Measurements from ENCODE around the gene MINAR1.

Gene MINAR1

GRCh38 chr15:79463781-79464270 is 31.7 kb downstream of the MINAR1 start:
- Histone ChIP-seq H3K4me1 (ENCODE audit: insufficient read depth, low read length, severe bottlenecking) (no peaks in the 10 kb centered on the region), H3K27me3 (ENCODE audit: insufficient read depth, low read length) (no peaks in the 10 kb centered on the region), H3K79me2 (ENCODE audit: insufficient read depth, low read length) (no peaks in the 10 kb centered on the region), H3K27ac (ENCODE audit: low read depth, low read length, poor library complexity, severe bottlenecking) (no peak overlapping the region), H3K9me2 (ENCODE audit: low read depth, low read length) (no peaks in the 10 kb centered on the region), H3K9me3 (ENCODE audit: low read length) (no peaks in the 10 kb centered on the region), H4K20me1 (ENCODE audit: insufficient read depth, low read length) (no peaks in the 10 kb centered on the region), H3F3A (ENCODE audit: insufficient read depth, low read length) (no peaks in the 10 kb centered on the region), H3K4me2 (ENCODE audit: low read length) (no peak overlapping the region), H2AFZ (ENCODE audit: low read length) (no peak overlapping the region), H3K36me3 (ENCODE audit: insufficient read depth, low read length) (no peaks in the 10 kb centered on the region), H3K4me3 (ENCODE audit: low read depth, low read length, poor library complexity, severe bottlenecking) (no peak overlapping the region), H3K9ac (ENCODE audit: low read length) (no peak overlapping the region)
- TF ChIP-seq EZH2 (IDR thresholded peaks at IDR 0.05; ENCODE audit: borderline replicate concordance, low read length) (no peak), CTCF (IDR thresholded peaks at IDR 0.05; ENCODE audit: low read length) (no peak)

GRCh38 chr15:79466488-79466887 is 34.4 kb downstream of the MINAR1 start:
- Histone ChIP-seq H3K36me3 (ENCODE audit: insufficient read depth, low read length) (no peaks in the 10 kb centered on the region), H3K4me1 (ENCODE audit: insufficient read depth, low read length, severe bottlenecking) (no peaks in the 10 kb centered on the region), H4K20me1 (ENCODE audit: insufficient read depth, low read length) (no peaks in the 10 kb centered on the region), H3F3A (ENCODE audit: insufficient read depth, low read length) (no peaks in the 10 kb centered on the region), H2AFZ (ENCODE audit: low read length) (no peak overlapping the region), H3K4me3 (ENCODE audit: low read depth, low read length, poor library complexity, severe bottlenecking) (no peak overlapping the region), H3K4me2 (ENCODE audit: low read length) (no peak overlapping the region), H3K9me3 (ENCODE audit: low read length) (no peaks in the 10 kb centered on the region), H3K9me2 (ENCODE audit: low read depth, low read length) (no peaks in the 10 kb centered on the region), H3K9ac (ENCODE audit: low read length) (no peak overlapping the region), H3K79me2 (ENCODE audit: insufficient read depth, low read length) (no peaks in the 10 kb centered on the region), H3K27ac (ENCODE audit: low read depth, low read length, poor library complexity, severe bottlenecking) (no peak overlapping the region), H3K27me3 (ENCODE audit: insufficient read depth, low read length) (no peaks in the 10 kb centered on the region)
- TF ChIP-seq EZH2 (IDR thresholded peaks at IDR 0.05; ENCODE audit: borderline replicate concordance, low read length) = no peak
- TF ChIP-seq CTCF (IDR thresholded peaks at IDR 0.05; ENCODE audit: low read length) = no peak

- Histone ChIP-seq H3K9me3 (ENCODE audit: low read length) (no peaks in the 10 kb centered on the region), H2AFZ (ENCODE audit: low read length) (no peak overlapping the region)
Observed at GRCh38 chr15:79467865-79468586, 35.9 kb downstream of the MINAR1 start.

More at GRCh38 chr15:79467865-79468586, 35.9 kb downstream of the MINAR1 start:
- Histone ChIP-seq H3K36me3 (ENCODE audit: insufficient read depth, low read length) (no peaks in the 10 kb centered on the region), H3K4me1 (ENCODE audit: insufficient read depth, low read length, severe bottlenecking) (no peaks in the 10 kb centered on the region), H3K9me2 (ENCODE audit: low read depth, low read length) (no peaks in the 10 kb centered on the region), H3K4me3 (ENCODE audit: low read depth, low read length, poor library complexity, severe bottlenecking) (no peak overlapping the region), H3K79me2 (ENCODE audit: insufficient read depth, low read length) (no peaks in the 10 kb centered on the region), H3F3A (ENCODE audit: insufficient read depth, low read length) (no peaks in the 10 kb centered on the region), H3K9ac (ENCODE audit: low read length) (no peak overlapping the region), H3K27me3 (ENCODE audit: insufficient read depth, low read length) (no peaks in the 10 kb centered on the region), H4K20me1 (ENCODE audit: insufficient read depth, low read length) (no peaks in the 10 kb centered on the region), H3K27ac (ENCODE audit: low read depth, low read length, poor library complexity, severe bottlenecking) (no peak overlapping the region), H3K4me2 (ENCODE audit: low read length) (no peak overlapping the region)
- TF ChIP-seq CTCF (IDR thresholded peaks at IDR 0.05; ENCODE audit: low read length) (no peak), EZH2 (IDR thresholded peaks at IDR 0.05; ENCODE audit: borderline replicate concordance, low read length) (no peak)

Measured in OCI-LY1 (cell line).